WI38 (cell line): ENCODE results near the gene ESRRB.

Source experiments
- H3K4me3 ChIP-seq: 2 replicates; pipeline ENCODE4 v1.5.1; 2011; ENCODE audit warnings: low read depth, mild to moderate bottlenecking, control low read depth, low read length
- TF ChIP-seq, protein P1 (sequence below): IDR thresholded peaks from 2 replicates; pipeline ENCODE4 v1.5.1; 2012; ENCODE audit warnings: low read depth, mild to moderate bottlenecking, control low read depth, low read length

ESRRB gene

DNA sequence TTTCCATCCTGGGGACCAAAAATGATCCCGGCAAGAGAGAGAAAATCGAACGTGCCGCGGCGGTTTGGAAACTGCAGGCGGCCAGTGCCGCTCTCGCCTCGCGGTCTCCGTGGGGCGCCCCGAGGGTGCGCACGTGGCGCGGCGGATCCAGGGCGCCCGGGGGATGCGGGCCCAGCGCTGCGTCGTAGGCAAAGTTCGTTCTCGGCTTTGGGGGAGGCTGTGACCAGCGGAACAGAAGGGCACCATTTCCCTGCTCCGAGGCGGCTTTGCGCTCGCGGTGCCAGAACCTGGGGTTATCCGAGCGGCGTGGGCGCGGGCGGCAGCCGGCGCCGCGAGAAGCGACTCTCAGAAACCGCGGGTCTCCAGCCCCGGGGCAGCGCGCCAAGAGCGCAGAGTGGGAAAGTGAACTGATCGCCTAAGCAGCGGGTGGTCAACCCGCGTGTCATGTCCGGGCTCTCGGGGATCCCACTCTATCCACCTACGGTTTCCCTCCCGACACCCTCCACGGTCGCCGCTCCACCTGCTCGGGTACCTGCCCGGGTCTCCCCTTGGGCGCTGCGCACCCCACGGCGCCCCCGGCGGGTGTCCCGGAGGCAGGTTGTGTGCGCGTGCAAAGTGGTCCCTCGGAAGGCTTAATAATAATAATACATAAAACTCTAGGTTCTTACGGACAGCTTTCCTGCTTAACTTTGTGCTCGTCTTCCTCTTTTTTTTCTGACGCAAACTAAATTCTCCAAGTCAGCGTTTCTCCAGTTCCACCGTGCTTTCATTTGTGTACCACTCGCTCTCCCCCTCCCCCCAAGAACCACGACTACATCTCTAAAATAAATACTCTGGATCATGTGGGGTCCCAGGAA is 1.2 kb downstream of the ESRRB start:
- TF ChIP-seq, protein P1, sequence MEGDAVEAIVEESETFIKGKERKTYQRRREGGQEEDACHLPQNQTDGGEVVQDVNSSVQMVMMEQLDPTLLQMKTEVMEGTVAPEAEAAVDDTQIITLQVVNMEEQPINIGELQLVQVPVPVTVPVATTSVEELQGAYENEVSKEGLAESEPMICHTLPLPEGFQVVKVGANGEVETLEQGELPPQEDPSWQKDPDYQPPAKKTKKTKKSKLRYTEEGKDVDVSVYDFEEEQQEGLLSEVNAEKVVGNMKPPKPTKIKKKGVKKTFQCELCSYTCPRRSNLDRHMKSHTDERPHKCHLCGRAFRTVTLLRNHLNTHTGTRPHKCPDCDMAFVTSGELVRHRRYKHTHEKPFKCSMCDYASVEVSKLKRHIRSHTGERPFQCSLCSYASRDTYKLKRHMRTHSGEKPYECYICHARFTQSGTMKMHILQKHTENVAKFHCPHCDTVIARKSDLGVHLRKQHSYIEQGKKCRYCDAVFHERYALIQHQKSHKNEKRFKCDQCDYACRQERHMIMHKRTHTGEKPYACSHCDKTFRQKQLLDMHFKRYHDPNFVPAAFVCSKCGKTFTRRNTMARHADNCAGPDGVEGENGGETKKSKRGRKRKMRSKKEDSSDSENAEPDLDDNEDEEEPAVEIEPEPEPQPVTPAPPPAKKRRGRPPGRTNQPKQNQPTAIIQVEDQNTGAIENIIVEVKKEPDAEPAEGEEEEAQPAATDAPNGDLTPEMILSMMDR, result no peak
- H3K4me3 ChIP-seq, result no peak overlapping the region

DNA sequence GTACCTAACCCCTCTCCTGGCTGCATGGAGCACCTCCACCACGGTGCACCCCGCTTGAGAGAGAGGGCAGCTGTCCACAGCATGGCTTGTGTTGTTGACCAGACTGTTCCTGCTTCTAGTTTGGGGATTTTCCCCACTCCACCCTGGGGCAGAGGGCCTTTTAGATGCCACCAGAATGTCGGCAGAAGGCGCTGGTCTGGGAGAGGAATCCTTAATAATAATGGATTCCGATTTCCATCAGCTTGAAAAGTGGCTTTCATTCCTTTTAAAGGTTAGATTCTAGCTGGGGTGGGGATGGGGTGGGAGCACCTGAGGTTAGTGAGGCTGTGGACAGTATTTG is 1.8 kb downstream of the ESRRB start:
- TF ChIP-seq, protein P1, result no peak
- no peak overlapping the region for H3K4me3 ChIP-seq

DNA sequence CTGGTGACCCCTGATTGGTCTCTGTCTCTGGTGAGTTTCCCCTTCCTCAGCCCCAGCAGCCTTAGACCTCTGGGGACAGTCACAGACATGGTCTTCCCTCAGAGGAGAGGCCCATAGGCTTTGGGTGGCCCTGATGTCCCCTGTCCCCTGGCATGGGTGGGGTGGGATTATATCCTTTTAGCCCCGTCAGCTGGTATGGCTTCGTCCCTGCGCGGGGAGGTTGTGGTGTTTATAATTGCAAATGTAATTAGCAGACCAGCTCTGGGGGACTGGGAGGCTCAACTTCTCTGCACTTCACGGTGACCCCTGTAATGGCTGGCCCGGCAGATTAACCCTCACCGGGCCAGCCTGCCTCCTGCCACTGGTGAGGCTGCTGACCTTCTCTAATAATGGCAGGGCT is 5.1 kb downstream of the ESRRB start:
- no peak overlapping the region for H3K4me3 ChIP-seq

DNA sequence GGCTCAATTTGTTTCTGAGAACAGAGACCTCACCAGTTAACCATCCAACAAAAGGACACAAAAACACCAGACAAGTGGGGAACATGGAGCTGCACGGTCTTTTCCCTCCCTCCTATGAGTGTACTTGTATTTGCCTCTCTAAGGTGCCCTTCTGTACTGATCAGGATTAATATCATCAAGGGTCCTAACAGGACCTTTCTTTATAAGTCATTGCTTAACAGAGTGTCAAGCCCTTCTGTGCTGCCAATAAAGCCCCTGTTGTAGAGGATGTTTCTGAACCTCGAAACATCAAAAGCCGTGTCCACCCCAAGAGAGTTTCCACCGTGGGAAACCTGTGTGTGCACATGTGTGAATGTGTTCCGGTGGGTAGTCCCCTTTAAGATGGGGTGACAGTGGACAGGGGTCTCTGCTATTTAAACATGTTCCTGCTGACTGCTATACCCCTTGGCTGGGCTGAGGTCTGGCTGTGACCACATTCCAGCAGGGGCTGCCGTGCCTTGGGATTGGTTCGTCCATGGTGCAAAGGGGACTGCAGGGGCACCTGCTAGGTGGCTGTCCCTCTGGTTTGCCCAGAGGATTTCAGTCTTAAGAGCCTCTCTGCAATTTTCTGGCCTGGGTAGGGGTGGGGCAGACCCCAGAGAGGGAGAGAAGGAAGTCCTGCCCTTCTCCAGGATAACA is 6.0 kb downstream of the ESRRB start:
- no peak overlapping the region for H3K4me3 ChIP-seq
- TF ChIP-seq, protein P1, result no peak

More for the DNA sequence above, 5.1 kb downstream of the ESRRB start:
- TF ChIP-seq, protein P1, result no peak

DNA sequence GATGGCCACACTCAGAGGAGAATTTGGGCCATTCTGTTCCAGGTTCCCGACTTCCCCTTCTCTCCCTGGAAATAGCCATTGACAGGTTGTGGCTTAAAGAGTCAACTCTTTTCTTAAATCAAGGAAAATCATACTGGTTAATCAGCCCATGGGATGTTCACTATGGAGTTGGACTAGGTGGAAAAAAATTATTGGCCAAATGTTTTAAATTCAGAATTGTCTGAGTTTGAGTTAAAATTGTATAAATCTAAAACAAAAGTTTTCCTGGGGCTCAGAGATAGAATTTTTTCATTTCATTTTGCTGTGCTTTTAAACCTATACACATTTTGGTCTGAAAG is 6.5 kb downstream of the ESRRB start:
- TF ChIP-seq, protein P1, result no peak
- no peak overlapping the region for H3K4me3 ChIP-seq

DNA sequence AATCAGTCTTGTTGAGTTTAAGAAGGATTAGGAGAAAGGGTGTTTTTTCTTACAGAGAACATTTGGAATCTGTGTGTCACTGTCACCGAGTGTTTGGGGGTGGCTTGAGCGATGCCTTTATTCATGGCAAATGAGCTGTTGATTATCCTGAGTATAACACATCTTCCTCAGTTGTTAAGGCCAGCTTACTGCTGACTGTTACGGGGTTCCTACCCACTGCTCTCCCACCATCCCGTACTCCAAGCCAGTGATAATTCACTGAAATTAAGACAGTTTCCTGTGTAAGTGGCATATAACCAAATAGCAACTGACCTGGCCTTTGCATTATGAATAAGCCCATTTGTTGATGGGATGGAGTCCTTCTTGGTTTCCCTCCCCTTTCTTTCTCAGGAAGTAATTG is 9.5 kb downstream of the ESRRB start:
- H3K4me3 ChIP-seq, result no peak overlapping the region
- TF ChIP-seq, protein P1, result no peak
